ENCODE measurements around the gene ZNF26.
A peak's percentile ranks its signal among the peaks of the same experiment; 100 is the strongest.
"Not testable (repeated sequence)": the region's sequence is repeated elsewhere in the genome, so short reads cannot be mapped to it uniquely, and the experiment has no call there.

Gene ZNF26, protein sequence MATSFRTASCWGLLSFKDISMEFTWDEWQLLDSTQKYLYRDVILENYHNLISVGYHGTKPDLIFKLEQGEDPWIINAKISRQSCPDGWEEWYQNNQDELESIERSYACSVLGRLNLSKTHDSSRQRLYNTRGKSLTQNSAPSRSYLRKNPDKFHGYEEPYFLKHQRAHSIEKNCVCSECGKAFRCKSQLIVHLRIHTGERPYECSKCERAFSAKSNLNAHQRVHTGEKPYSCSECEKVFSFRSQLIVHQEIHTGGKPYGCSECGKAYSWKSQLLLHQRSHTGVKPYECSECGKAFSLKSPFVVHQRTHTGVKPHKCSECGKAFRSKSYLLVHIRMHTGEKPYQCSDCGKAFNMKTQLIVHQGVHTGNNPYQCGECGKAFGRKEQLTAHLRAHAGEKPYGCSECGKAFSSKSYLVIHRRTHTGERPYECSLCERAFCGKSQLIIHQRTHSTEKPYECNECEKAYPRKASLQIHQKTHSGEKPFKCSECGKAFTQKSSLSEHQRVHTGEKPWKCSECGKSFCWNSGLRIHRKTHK

DNA sequence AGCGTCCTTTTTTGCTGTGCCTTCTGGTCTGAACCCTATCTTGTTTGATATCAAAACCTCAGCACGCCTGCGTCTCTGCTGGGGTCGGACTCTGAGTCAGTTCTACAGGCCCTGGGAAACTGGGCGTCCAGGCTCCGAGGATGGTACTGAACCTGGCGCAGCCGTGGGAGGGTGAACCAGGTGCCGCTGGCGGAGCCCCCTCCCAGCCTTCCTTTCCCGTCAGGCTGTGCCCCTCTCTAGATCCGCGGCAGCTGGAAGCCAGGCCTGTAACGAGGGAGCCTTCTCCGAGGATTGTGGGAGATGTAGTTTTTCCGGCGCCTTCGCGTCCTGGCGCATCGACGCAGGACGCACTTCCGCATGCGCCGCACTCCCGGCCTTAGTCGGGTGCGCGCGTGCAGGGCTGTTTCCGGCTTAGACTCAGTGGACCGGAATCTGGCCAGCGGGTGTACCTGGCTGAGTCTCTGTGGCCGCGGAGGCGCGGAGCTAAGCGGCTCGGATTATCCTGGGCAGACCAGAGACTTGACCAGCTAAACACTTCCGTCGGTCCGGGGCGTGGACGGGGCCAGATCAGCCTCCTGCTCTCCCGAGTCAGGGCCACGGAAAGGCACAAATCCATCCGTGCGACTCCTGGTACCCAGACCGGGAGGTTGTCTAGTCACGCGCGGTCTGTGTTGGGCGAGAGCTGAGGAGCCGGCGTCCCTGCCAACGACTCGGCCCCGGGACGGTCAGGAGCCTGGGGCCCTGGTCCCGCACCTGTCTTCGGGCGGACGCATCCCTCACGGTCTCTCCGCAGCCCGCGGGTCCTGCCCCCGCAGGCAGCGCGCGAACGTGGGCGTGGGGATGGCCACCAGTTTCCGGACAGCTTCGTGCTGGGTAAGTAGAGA is at the start of gene ZNF26:
Gene ZNF26, plus strand, starts transcription at position 367 of the 884 bp plus-strand sequence. Its CDS starts 474 bp downstream, at position 841.
- TF ChIP-seq POLR2A (IDR thresholded peaks at IDR 0.05; ENCODE audit: low read depth, low read length) = peak; percentile 74
- FAIRE-seq (peak; percentile 96), DNase-seq (ENCODE audit: insufficient read length, low spot score) (peak; percentile 92)

DNA sequence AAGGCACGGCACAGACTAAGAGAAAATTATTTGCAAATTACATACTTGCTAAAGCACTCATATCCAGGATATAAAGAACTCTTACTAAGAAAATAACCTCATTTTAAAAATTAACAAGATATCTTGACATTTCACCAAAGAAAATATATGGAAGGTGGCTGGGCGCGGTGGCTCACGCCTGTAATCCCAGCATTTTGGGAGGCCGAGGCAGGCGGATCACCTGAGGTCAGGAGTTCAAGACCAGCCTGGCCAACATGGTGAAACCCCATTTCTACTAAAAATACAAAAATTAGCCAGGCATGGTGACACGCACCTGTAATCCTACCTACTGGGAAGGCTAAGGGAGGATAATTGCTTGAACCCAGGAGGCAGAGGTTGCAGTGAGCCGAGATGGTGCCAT is 49.2 kb upstream of the ZNF26 start:
- DNase-seq (ENCODE audit: insufficient read length, low spot score); FAIRE-seq: not testable (repeated sequence)

DNA sequence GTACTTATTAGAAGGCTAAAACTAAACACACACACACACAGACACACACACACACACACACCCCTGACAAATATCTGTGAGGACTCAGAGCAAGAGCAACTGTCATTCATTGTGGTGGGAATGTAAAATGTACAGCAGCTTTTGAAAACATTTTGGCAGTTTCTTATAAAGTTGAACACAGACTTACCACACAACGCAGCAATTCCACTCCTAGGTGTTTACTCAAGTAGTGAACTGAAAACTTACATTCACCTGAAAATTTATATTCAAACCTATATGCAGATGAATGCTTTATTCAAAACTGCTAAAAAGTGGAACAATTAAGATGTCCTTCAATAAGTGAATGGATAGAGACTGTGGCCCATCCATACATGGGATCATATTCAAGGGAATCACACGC is 48.7 kb upstream of the ZNF26 start:
- FAIRE-seq = no peak
- no peak for TF ChIP-seq POLR2A (IDR thresholded peaks at IDR 0.05; ENCODE audit: low read depth, low read length)
- DNase-seq (ENCODE audit: insufficient read length, low spot score) = no peak

DNA sequence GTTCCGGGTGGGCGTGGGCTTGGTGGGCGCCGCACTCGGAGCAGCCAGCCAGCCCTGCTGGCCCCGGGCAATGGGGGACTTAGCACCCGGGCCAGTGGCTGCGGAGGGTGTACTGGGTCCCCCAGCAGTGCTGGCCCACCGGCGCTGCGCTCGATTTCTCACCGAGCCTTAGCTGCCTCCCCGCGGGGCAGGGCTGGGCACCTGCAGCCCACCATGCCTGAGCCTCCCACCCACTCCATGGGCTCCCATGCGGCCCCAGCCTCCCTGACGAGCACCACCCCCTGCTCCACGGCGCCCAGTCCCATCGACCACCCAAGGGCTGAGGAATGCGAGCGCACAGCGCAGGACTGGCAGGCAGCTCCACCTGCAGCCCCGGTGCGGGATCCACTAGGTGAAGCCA is 47.4 kb upstream of the ZNF26 start:
- not testable (repeated sequence) for FAIRE-seq; DNase-seq (ENCODE audit: insufficient read length, low spot score)

DNA sequence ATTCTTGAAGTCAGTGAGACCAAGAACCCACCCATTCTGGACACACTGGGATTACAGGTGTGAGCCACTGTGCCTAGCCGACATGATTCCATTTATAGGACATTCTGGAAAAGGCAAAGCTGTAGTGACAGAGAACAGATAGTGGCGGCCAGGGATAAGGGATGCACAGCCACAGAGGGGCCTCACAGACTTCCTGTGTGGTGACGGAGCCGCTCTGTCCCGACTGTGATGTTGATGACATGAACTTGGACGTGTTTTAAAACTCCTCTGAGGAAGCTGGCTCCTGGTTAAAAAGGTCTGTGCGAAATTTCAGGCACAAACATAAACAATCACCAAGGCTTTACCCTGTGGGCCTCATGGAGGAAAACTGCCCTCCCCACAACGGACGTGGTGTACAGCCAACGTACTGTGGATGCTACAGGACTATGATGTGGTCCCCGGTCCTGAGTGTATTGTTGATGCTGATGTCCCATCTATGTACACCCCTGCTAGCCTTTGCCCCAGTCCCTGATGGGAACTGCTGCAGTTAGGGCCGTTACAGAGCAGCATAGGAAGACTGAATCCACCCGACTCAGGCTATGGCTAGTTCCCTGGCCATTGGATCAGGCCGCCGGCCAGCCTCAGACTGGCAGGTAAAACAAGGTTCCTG is 46.0 kb upstream of the ZNF26 start:
- TF ChIP-seq POLR2A (IDR thresholded peaks at IDR 0.05; ENCODE audit: low read depth, low read length) = no peak
- no peak for FAIRE-seq
- DNase-seq (ENCODE audit: insufficient read length, low spot score) = no peak

DNA sequence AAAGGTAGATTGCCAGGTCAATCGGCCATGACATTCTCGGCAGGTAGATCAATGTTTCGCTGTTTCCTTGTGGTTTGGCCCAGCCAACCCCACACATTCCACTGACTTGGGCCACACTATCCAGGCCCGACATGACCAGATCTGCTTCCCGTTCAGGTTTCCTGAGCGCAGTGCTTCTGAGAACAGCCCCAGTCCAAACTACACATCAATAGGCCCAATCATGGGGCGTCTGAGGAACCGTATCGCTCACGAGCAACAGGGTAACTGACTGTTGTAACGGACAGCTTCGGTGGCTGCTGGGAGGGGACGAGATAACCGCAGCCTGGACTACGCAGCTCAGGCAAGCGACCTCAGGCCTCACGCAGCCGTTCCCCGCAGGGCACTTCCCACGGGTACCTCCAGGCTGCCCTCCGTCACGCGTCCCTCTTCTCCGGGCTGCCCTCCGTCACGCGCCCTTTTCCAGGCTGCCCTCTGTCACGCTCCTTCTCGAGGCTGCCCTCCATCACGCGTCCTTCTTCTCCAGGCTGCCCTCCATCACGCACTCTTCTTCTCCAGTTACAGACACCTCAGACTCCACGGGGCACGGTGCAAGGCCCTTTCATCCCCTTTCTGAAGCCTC is 44.7 kb upstream of the ZNF26 start:
- FAIRE-seq (no peak), DNase-seq (ENCODE audit: insufficient read length, low spot score) (no peak)
- TF ChIP-seq POLR2A (IDR thresholded peaks at IDR 0.05; ENCODE audit: low read depth, low read length) = no peak

DNA sequence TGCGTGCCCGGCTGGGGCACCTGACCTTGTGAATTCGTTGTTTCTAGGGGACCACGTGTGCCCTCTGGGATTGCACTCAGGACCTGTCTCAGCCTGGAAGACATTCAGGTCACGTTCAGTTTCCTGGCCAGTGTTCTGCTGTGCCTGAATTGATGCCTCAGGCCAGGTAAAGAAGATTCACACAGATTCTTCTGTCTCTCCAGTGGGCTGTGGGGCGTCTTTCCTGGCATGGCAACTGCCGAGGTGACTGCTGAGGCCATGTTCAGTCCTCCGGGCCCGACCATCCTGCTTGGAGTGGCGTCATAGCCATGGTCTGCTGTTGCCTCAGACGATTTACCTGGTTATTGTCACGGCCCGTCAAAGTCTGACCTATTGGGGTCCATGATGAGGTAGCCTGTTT is 43.6 kb upstream of the ZNF26 start:
- TF ChIP-seq POLR2A (IDR thresholded peaks at IDR 0.05; ENCODE audit: low read depth, low read length) = no peak
- DNase-seq (ENCODE audit: insufficient read length, low spot score) (no peak), FAIRE-seq (no peak)

DNA sequence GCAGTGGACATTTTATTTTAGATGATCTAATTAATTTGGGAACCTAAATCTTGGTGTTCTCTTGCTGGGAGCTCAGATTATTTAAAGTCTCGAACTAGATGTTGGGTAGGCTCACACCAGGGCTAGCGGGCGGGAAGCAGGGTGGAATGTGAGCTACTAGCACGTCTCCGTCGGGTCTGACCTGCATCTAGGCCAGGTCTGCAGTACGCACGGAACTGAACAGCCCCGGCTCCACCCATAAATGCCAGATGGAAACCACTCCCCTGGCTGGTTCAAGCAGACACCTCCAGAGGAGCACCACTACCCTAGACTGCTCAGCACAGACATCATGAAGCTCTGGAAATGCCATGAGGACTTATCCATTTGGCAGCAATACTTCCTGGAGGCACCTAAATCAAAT is 40.4 kb upstream of the ZNF26 start:
- no peak for TF ChIP-seq POLR2A (IDR thresholded peaks at IDR 0.05; ENCODE audit: low read depth, low read length)
- DNase-seq (ENCODE audit: insufficient read length, low spot score) (no peak), FAIRE-seq (no peak)

DNA sequence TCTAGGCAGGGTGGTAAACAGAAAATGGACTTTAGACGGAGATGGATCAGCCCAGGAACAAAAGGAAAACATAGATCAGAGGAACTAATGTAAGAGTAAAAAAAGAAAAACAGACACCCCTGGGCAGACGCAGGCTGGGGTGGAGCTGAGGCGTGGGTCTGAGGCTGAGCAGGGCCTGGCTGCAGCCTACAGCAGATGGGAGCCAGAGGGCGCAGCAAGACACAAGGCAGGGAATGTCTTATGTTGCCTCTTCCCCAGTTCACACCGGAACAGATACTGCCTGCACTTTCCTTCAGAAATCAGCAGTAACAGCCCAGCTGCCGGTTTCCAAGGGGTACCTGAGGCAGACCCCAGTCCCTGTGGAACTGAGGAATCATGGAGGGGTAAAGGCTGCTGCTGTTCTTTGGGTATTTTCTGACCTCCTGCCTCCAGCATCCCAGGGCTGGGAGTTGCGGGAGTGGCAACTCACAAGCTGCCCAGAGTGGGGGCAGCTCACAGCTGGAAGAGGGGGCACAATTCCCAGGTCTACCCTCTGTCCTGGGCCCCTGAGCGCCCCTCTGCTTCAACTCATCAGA is 39.8 kb upstream of the ZNF26 start:
- no peak for TF ChIP-seq POLR2A (IDR thresholded peaks at IDR 0.05; ENCODE audit: low read depth, low read length)
- DNase-seq (ENCODE audit: insufficient read length, low spot score) (no peak), FAIRE-seq (no peak)

DNA sequence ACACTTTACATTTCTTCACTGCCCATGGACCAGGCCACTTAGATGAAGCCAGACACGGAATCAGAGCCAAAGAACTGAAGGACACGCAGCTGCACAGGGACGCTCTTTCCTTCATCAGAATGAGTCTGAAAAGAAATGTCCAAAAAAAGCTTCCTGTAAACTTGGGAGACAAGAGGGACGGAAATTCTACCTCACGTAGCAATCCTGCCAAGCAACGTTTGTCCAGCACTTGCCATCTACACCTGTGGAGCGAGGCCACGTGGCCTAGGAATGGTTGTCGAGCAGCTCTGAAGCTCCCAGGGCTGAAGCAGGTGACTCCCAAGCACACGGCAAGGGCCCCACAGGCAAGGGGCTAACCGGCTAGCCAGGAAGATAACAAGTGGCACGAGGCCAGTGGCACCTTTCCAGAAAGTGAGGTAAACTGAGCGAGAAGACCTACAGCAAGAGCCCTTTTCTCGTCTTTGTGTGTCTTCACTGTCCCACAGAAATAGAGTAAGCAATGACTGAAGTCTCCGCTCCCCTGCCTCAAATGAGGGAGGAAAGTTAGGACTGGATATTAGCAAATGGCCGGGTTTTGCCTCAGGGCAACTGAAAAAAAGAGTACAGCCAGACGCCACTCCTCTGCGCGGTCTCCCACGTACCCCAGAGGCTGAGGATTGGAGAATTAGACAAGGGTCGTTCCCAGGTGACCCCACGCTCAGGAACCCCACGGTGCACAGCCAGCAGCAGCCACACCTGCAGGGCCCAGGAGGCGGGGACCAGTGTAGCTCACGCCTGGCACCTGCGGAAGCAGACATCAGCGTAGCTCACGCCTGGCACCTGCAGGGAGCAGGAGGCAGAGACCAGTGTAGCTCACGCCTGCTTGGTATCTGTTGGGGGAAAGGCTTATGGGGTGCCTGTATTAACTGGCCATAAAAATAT is 37.8 kb upstream of the ZNF26 start:
- FAIRE-seq (no peak), DNase-seq (ENCODE audit: insufficient read length, low spot score) (no peak)
- no peak for TF ChIP-seq POLR2A (IDR thresholded peaks at IDR 0.05; ENCODE audit: low read depth, low read length)

DNA sequence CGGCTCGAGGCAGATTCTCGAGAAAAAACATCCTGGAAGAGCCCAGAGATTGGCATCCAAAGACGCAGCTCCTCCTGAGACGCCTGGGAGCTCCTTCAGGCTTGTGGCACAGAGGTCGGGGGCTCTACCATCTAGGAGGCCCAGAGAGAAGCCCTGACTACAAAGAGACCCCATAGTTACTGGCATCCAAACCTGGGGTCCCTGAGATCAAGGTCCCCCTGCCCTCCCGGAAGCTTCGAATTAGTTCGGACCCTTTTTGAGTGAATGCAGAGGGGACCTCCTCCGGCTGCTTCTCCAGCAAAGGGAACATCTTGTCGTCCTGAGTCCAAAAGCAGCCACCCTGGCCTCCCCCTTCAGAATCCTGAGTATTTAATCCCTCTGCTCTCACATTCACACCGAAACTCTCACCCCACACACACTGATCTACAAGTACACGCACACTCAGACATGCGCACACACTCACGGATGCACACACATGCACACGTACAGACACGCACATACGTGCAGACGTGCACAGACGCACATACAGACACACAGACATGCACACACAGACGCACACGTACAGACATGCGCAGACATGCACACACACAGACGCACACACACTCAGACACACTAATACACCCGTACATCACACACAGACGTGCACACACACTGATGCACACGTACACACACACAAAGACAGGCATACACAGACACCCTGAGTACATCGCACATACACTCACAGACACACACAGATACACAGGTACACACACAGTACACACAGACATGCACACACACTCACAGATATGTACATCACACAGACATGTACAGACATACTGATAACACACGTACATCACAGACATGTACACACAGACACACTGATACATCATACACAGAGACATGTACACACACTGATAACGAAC is 36.0 kb upstream of the ZNF26 start:
- FAIRE-seq = no peak
- no peak for TF ChIP-seq POLR2A (IDR thresholded peaks at IDR 0.05; ENCODE audit: low read depth, low read length)

More for the DNA sequence above, 36.0 kb upstream of the ZNF26 start:
- DNase-seq (ENCODE audit: insufficient read length, low spot score) = no peak

Measured in H54 (cell line).